DND-41 (cell line): Measurements from ENCODE around the gene CARMIL3.

Experiments
- ATAC-seq: fragments of 200-7000 bp; cut with Tn5 transposase; 3 replicates; pipeline ENCODE4 v1.9.1; 2021; ENCODE audit warnings: low read depth; ENCODE audit not compliant: insufficient read depth
- DNase-seq: peaks from one replicate; pipeline ENCODE4 v3.0.0-alpha.2; 2020
- H2AFZ ChIP-seq: 2 replicates; pipeline ENCODE4 v1.6.0; 2012; ENCODE audit warnings: low read depth, low read length
- H3K27ac ChIP-seq: 2 replicates; pipeline ENCODE4 v1.5.1; 2012; ENCODE audit warnings: low read length, inconsistent platforms
- H3K27me3 ChIP-seq: fragments of 200-600 bp; sonication (generic); 2 replicates; pipeline ENCODE4 v1.6.0; 2012; ENCODE audit warnings: low read length, mild to moderate bottlenecking, inconsistent platforms; ENCODE audit not compliant: insufficient read depth, poor library complexity
- H3K36me3 ChIP-seq: 2 replicates; pipeline ENCODE4 v1.5.1; 2012; ENCODE audit warnings: low read length, inconsistent platforms; ENCODE audit not compliant: insufficient read depth
- H3K4me1 ChIP-seq: 2 replicates; pipeline ENCODE4 v1.5.1; 2012; ENCODE audit warnings: mild to moderate bottlenecking, low read length; ENCODE audit not compliant: insufficient read depth
- H3K4me2 ChIP-seq: 2 replicates; pipeline ENCODE4 v1.6.0; 2012; ENCODE audit warnings: mild to moderate bottlenecking, moderate library complexity, low read length, inconsistent platforms; ENCODE audit not compliant: insufficient read depth
- H3K4me3 ChIP-seq, 2 experiments: fragments of 200-600 bp in 1 of 2; shearing (Covaris generic) in 1 of 2; 2 replicates each; pipeline ENCODE4 v1.5.1; 2012 to 2016; ENCODE audit warnings: inconsistent platforms in 2 of 2, low read length in 2 of 2, mild to moderate bottlenecking in 2 of 2, low read depth in 1 of 2, moderate library complexity in 1 of 2
- H3K79me2 ChIP-seq: 2 replicates; pipeline ENCODE4 v1.6.0; 2012; ENCODE audit warnings: low read length, inconsistent platforms; ENCODE audit not compliant: insufficient read depth
- H3K9ac ChIP-seq: 2 replicates; pipeline ENCODE4 v1.6.0; 2012; ENCODE audit warnings: low read depth, mild to moderate bottlenecking, inconsistent platforms, low read length, moderate library complexity
- H3K9me3 ChIP-seq: 2 replicates; pipeline ENCODE4 v1.5.1; 2012; ENCODE audit warnings: low read length, moderate library complexity, mild to moderate bottlenecking, inconsistent platforms; ENCODE audit not compliant: insufficient read depth, severe bottlenecking
- H4K20me1 ChIP-seq: 2 replicates; pipeline ENCODE4 v1.6.0; 2012; ENCODE audit warnings: low read length; ENCODE audit not compliant: insufficient read depth
- CTCF ChIP-seq: IDR thresholded peaks from 2 replicates; pipeline ENCODE4 v1.5.1; 2012; ENCODE audit warnings: borderline replicate concordance, low read length, moderate library complexity, mild to moderate bottlenecking; ENCODE audit not compliant: poor library complexity, severe bottlenecking; ENCODE audit errors: extremely low read depth
- EZH2 ChIP-seq: IDR thresholded peaks from 3 replicates; pipeline ENCODE4 v1.6.1; 2012; ENCODE audit warnings: borderline replicate concordance, low read depth, mild to moderate bottlenecking, moderate library complexity, low read length, inconsistent platforms; ENCODE audit not compliant: severe bottlenecking

The CARMIL3 gene

GRCh38 chr14:24093207-24093900 lies 41.5 kb downstream of the CARMIL3 start:
- H3K4me3 ChIP-seq: peak overlapping the region in 1 of 2 experiments; percentile 75; a peak in 2 of 4 replicates
- ATAC-seq: no peak
- no peaks in the 10 kb centered on the region for H3K27me3 ChIP-seq

GRCh38 chr14:24093901-24094840 lies 42.4 kb downstream of the CARMIL3 start, which contains the start of gene PCK2:
PCK2 (plus strand) TSS chr14:24094311; CDS start chr14:24094406, 95 bp downstream.
- H3K9me3 ChIP-seq: no peaks in the 10 kb centered on the region
- ATAC-seq (peak; percentile 82), DNase-seq (peak; percentile 94)
- no peaks in the 10 kb centered on the region for H4K20me1 ChIP-seq
- peaks cover 30% of the 10 kb centered on the region for H3K4me1 ChIP-seq
- H3K27ac ChIP-seq: peak within 1 kb of the TSS; percentile 94
- H3K36me3 ChIP-seq: peaks cover 21% of the 10 kb centered on the region
- H3K79me2 ChIP-seq: peaks cover 22% of the 10 kb centered on the region
- TF ChIP-seq EZH2: no peak
- no peak for TF ChIP-seq CTCF
- H3K4me3 ChIP-seq: peak within 1 kb of the TSS; percentile 67 to 75
- H3K9ac ChIP-seq: peak within 1 kb of the TSS; percentile 95
- H3K27me3 ChIP-seq: no peaks in the 10 kb centered on the region
- H3K4me2 ChIP-seq: peak within 1 kb of the TSS; percentile 77
- peak within 1 kb of the TSS; percentile 85 for H2AFZ ChIP-seq

More at GRCh38 chr14:24093207-24093900, 41.5 kb downstream of the CARMIL3 start:
- Histone ChIP-seq H3K4me2 (peak overlapping the region; percentile 77), H3K9ac (peak overlapping the region; percentile 95), H3K79me2 (peaks cover 22% of the 10 kb centered on the region), H3K4me1 (peaks cover 30% of the 10 kb centered on the region), H4K20me1 (no peaks in the 10 kb centered on the region), H2AFZ (peak overlapping the region; percentile 85), H3K27ac (peak overlapping the region; percentile 94), H3K36me3 (peaks cover 13% of the 10 kb centered on the region), H3K9me3 (no peaks in the 10 kb centered on the region)
- DNase-seq: no peak
- TF ChIP-seq CTCF: no peak
- no peak for TF ChIP-seq EZH2

- H3K79me2 ChIP-seq: peaks cover 22% of the 10 kb centered on the region
- ATAC-seq (peak; percentile 3), DNase-seq (no peak)
- TF ChIP-seq EZH2: no peak
- TF ChIP-seq CTCF: no peak
- peak overlapping the region; percentile 77 for H3K4me2 ChIP-seq
- peak overlapping the region; percentile 95 for H3K9ac ChIP-seq
- no peaks in the 10 kb centered on the region for H4K20me1 ChIP-seq
- H2AFZ ChIP-seq: peak overlapping the region; percentile 85
- peak overlapping the region; percentile 94 for H3K27ac ChIP-seq
- H3K27me3 ChIP-seq: no peaks in the 10 kb centered on the region
- H3K4me1 ChIP-seq: peaks cover 30% of the 10 kb centered on the region
- H3K9me3 ChIP-seq: no peaks in the 10 kb centered on the region
- peak overlapping the region; percentile 67 to 75 for H3K4me3 ChIP-seq
- H3K36me3 ChIP-seq: peaks cover 28% of the 10 kb centered on the region
Observed at GRCh38 chr14:24094841-24095270, 43.0 kb downstream of the CARMIL3 start.
